CD4-positive, alpha-beta T cell (primary cell): ENCODE results near the gene KRT12. TPM values are rescaled to one million over a fixed set of nuclear protein-coding genes. Genes with fewer than 3 reads are reported as not detected.
"Not testable (repeated sequence)": the region's sequence is repeated elsewhere in the genome, so short reads cannot be mapped to it uniquely, and the experiment has no call there.

Experiments used
- ATAC-seq: fragments of 200-7000 bp; cut with Tn5 transposase; one replicate; pipeline ENCODE4 v1.10.0; 2022; ENCODE audit warnings: mild to moderate bottlenecking; ENCODE audit not compliant: poor library complexity
- CTCF ChIA-PET: fragments of 350-600 bp; sonication (Branson Sonifier 250); formaldehyde crosslinking; loops from one replicate; lab custom pipeline; 2021; ENCODE audit warnings: antibody characterized with exemption, inconsistent platforms; lab: Charles Lee
- POLR2A ChIA-PET: fragments of 350-600 bp; sonication (Branson Sonifier 250); formaldehyde crosslinking; loops from one replicate; lab custom pipeline; 2021; ENCODE audit warnings: antibody characterized with exemption, inconsistent platforms; lab: Charles Lee
- DNase-seq, 14 experiments: peaks; one replicate each; pipeline ENCODE4 v3.0.0-alpha.2; 2013 to 2020; ENCODE audit warnings: mixed read lengths in 2 of 14
- H3K27ac ChIP-seq, 2 donors: one replicate each; pipeline versions ENCODE4 v1.5.1 to v1.7.0; 2013; ENCODE audit warnings: low read length in 2 of 2, low read depth in 1 of 2, mild to moderate bottlenecking in 1 of 2
- H3K27me3 ChIP-seq, 2 experiments: 1 replicate in 1 of 2; 2 replicates in 1 of 2; pipeline versions ENCODE4 v1.6.1 to v1.7.0; 2013; ENCODE audit warnings: low read length in 2 of 2, control low read depth in 1 of 2, mild to moderate bottlenecking in 1 of 2, moderate library complexity in 1 of 2; ENCODE audit not compliant: insufficient read depth in 2 of 2, control insufficient read depth in 1 of 2
- H3K36me3 ChIP-seq: one replicate; pipeline ENCODE4 v1.6.1; 2013; ENCODE audit warnings: low read length, control low read depth; ENCODE audit not compliant: insufficient read depth
- H3K4me1 ChIP-seq: one replicate; pipeline ENCODE4 v1.6.1; 2013; ENCODE audit warnings: low read length, control low read depth; ENCODE audit not compliant: insufficient read depth
- H3K4me3 ChIP-seq: one replicate; pipeline ENCODE4 v1.5.1; 2013; ENCODE audit warnings: mild to moderate bottlenecking, low read length, moderate library complexity
- H3K9me3 ChIP-seq, 2 experiments: 1 replicate in 1 of 2; 2 replicates in 1 of 2; pipeline versions ENCODE4 v1.6.1 to v1.7.0; 2013; ENCODE audit warnings: low read length in 2 of 2, mild to moderate bottlenecking in 2 of 2, control low read depth in 1 of 2, moderate library complexity in 1 of 2; ENCODE audit not compliant: control insufficient read depth in 1 of 2, insufficient read depth in 1 of 2
- H3K27ac Mint-ChIP-seq: one replicate; pipeline ENCODE4 v1.8.0; 2020; ENCODE audit warnings: mixed read lengths
- H3K27me3 Mint-ChIP-seq: one replicate; pipeline ENCODE4 v1.8.0; 2021; ENCODE audit warnings: mixed read lengths
- H3K36me3 Mint-ChIP-seq: one replicate; pipeline ENCODE4 v1.8.0; 2021; ENCODE audit warnings: low read depth, mixed read lengths
- H3K4me1 Mint-ChIP-seq: one replicate; pipeline ENCODE4 v1.8.0; 2021; ENCODE audit warnings: low read depth, mixed read lengths
- H3K4me3 Mint-ChIP-seq: one replicate; pipeline ENCODE4 v1.8.0; 2020; ENCODE audit warnings: mild to moderate bottlenecking, mixed read lengths
- H3K9me3 Mint-ChIP-seq: one replicate; pipeline ENCODE4 v1.8.0; 2020; ENCODE audit warnings: mixed read lengths
- CTCF ChIP-seq: fragments of 200-600 bp; IDR thresholded peaks from one replicate; pipeline ENCODE4 v1.8.0; 2022; ENCODE audit warnings: antibody characterized with exemption, mild to moderate bottlenecking
- intact Hi-C, 2 experiments: fragments of 100-400 bp; cut with DNase I in 1 of 2; cut with micrococcal nuclease in 1 of 2; formaldehyde crosslinking; loops; one replicate each; pipeline versions ENCODE4 v1.15.1 to v1.9.0; 2023 to 2025; cut with DNase I, micrococcal nuclease
- total RNA-seq, 174 experiments: library from RNA in 2 of 174; stranded (reverse) in 2 of 174; gene quantifications; one replicate each; pipeline ENCODE4 v1.2.3 and lab custom pipeline; 2021 to 2026

Gene KRT12
- total RNA-seq, 2 experiments from 2014 or later = not detected

- Histone ChIP-seq H3K36me3 (no peaks in the 10 kb centered on the region), H3K4me1 (peaks cover 5% of the 10 kb centered on the region), H3K27ac (no peak overlapping the region), H3K4me3 (no peak overlapping the region), H3K27me3 (peaks cover 6 to 30% of the 10 kb centered on the region in 2 experiments), H3K9me3 (no peaks in the 10 kb centered on the region)
- Mint-ChIP-seq H3K4me3 (no peak overlapping the region), H3K4me1 (peaks cover 30% of the 10 kb centered on the region), H3K9me3 (peaks cover 2% of the 10 kb centered on the region), H3K27ac (no peak overlapping the region), H3K27me3 (peaks cover 45% of the 10 kb centered on the region), H3K36me3 (peaks cover 24% of the 10 kb centered on the region)
- POLR2A ChIA-PET = interaction anchor here (1.0 kb wide), 1 partner anchor 873 kb away, joined by 3 read pairs; no protein-coding TSS in a partner anchor
- no peak for TF ChIP-seq CTCF
- DNase-seq (no peak), ATAC-seq (no peak)
- CTCF ChIA-PET = interaction anchor here (0.8 to 1.1 kb wide), 2 partner anchors 734 to 847 kb away, joined by 3 to 4 read pairs; no protein-coding TSS in a partner anchor
- intact Hi-C loops = loop anchor here in 1 of 2 experiments (5.0 kb wide), 1 partner anchor 1202 kb away; the partner anchor contains the start of gene DNAJC7
Measured at GRCh38 chr17:40815381-40815780, 51.6 kb downstream of the KRT12 start.

- ATAC-seq, POLR2A ChIA-PET, H3K9me3 ChIP-seq, H3K36me3 ChIP-seq, H3K4me1 ChIP-seq, H3K4me3 ChIP-seq, DNase-seq, H3K4me3 Mint-ChIP-seq, CTCF ChIA-PET, H3K27ac ChIP-seq, H3K9me3 Mint-ChIP-seq, H3K27ac Mint-ChIP-seq: not testable (repeated sequence)
- Mint-ChIP-seq H3K27me3 (peaks cover 52% of the 10 kb centered on the region), H3K36me3 (peaks cover 24% of the 10 kb centered on the region), H3K4me1 (peaks cover 23% of the 10 kb centered on the region)
- intact Hi-C loops = loop anchor here in 1 of 2 experiments (5.0 kb wide), 1 partner anchor 1203 kb away; the partner anchor contains the start of gene DNAJC7
- H3K27me3 ChIP-seq = peaks cover 13 to 37% of the 10 kb centered on the region in 2 experiments
Measured at GRCh38 chr17:40814657-40815056, 52.4 kb downstream of the KRT12 start.

- Histone ChIP-seq H3K9me3 (no peaks in the 10 kb centered on the region), H3K36me3 (no peaks in the 10 kb centered on the region), H3K27me3 (peaks cover 13 to 42% of the 10 kb centered on the region in 2 experiments), H3K27ac (no peak overlapping the region), H3K4me1 (no peaks in the 10 kb centered on the region), H3K4me3 (no peak overlapping the region)
- no peak overlapping the region for H3K27ac Mint-ChIP-seq
- peaks cover 2% of the 10 kb centered on the region for H3K9me3 Mint-ChIP-seq
- ChIA-PET POLR2A (no interaction called here), CTCF (no interaction called here)
- DNase-seq (no peak), ATAC-seq (no peak)
- peaks cover 24% of the 10 kb centered on the region for H3K36me3 Mint-ChIP-seq
- intact Hi-C loops = no loop called here
- peaks cover 59% of the 10 kb centered on the region for H3K27me3 Mint-ChIP-seq
- H3K4me3 Mint-ChIP-seq = no peak overlapping the region
- H3K4me1 Mint-ChIP-seq = peaks cover 16% of the 10 kb centered on the region
- no peak for TF ChIP-seq CTCF
Measured at GRCh38 chr17:40813804-40814203, 53.2 kb downstream of the KRT12 start.

- H3K27me3 Mint-ChIP-seq = peaks cover 69% of the 10 kb centered on the region
- ATAC-seq (no peak), DNase-seq (no peak)
- peaks cover 2% of the 10 kb centered on the region for H3K9me3 Mint-ChIP-seq
- Histone ChIP-seq H3K4me3 (no peak overlapping the region), H3K27ac (no peak overlapping the region), H3K4me1 (no peaks in the 10 kb centered on the region), H3K36me3 (no peaks in the 10 kb centered on the region), H3K27me3 (peaks cover 16 to 51% of the 10 kb centered on the region in 2 experiments), H3K9me3 (no peaks in the 10 kb centered on the region)
- H3K36me3 Mint-ChIP-seq = peaks cover 14% of the 10 kb centered on the region
- intact Hi-C loops = no loop called here
- H3K4me1 Mint-ChIP-seq = peaks cover 8% of the 10 kb centered on the region
- H3K27ac Mint-ChIP-seq = no peak overlapping the region
- TF ChIP-seq CTCF = no peak
- POLR2A ChIA-PET = interaction anchor here (0.6 kb wide), 1 partner anchor 382 kb away, joined by 3 read pairs; no protein-coding TSS in a partner anchor
- CTCF ChIA-PET = no interaction called here
- no peak overlapping the region for H3K4me3 Mint-ChIP-seq
Measured at GRCh38 chr17:40812639-40813038, 54.4 kb downstream of the KRT12 start.
